ENCODE measurements around the gene EXOSC3. TPM values are rescaled to one million over a fixed set of nuclear protein-coding genes. Genes with fewer than 3 reads are reported as not detected.

The EXOSC3 gene
- total and polyA plus RNA-seq, 2 of the 13 experiments (the other 11 are each of a cell fraction or from before 2014, with no cell fraction given) = 17.5 to 68.7 TPM

GRCh38 chr9:37801959-37802711, 17.3 kb upstream of the EXOSC3 start (continued):
- TF ChIP-seq ZNF407 (CRISPR knock-in tag; IDR thresholded peaks at IDR 0.05; ENCODE audit: not compliant biosample characterization) = no peak
- 0 out of 2 replicates have a peak, but pooled peaks have one; percentile 9 for TF ChIP-seq ETS1 (CRISPR knock-in tag; IDR thresholded peaks at IDR 0.05)
- no peak for TF ChIP-seq ZNF367 (CRISPR knock-in tag; IDR thresholded peaks at IDR 0.05; ENCODE audit: borderline replicate concordance)
- TF ChIP-seq ZBTB38 (CRISPR knock-in tag; IDR thresholded peaks at IDR 0.05) = no peak
- no peak for TF ChIP-seq ZNF274 (CRISPR knock-in tag; IDR thresholded peaks at IDR 0.05)
- TF ChIP-seq MAFK (conservative IDR thresholded peaks at IDR 0.05 in 1 of 2, IDR thresholded peaks at IDR 0.05 in 1 of 2; ENCODE audit: low read length in 2 of 2) = no peak
- TF ChIP-seq NFE2 (CRISPR knock-in tag; IDR thresholded peaks at IDR 0.05) = no peak
- TF ChIP-seq ZNF746 (CRISPR knock-in tag; IDR thresholded peaks at IDR 0.05) = no peak
- no peak for TF ChIP-seq ZBTB10 (CRISPR knock-in tag; IDR thresholded peaks at IDR 0.05; ENCODE audit: borderline replicate concordance)
- no peak for TF ChIP-seq SRF (IDR thresholded peaks at IDR 0.05; ENCODE audit: low read depth, low read length)
- TF ChIP-seq ZNF609 (CRISPR knock-in tag; IDR thresholded peaks at IDR 0.05; ENCODE audit: borderline replicate concordance) = no peak
